GM12875 (cell line): ENCODE measurements around the gene MATN4.

Experiments used
- H3K4me3 ChIP-seq: one replicate; pipeline ENCODE4 v1.5.1; 2011; ENCODE audit warnings: low read depth, low read length, control low read depth
- TF ChIP-seq, protein P1 (sequence below): IDR thresholded peaks from 2 replicates; pipeline ENCODE4 v1.5.1; 2011; ENCODE audit warnings: low read depth, mild to moderate bottlenecking, control low read depth, inconsistent platforms, low read length, moderate library complexity, borderline replicate concordance; ENCODE audit not compliant: insufficient read depth

Gene MATN4

GRCh38 chr20:45329497-45330319, 21.6 kb upstream of the MATN4 start:
- TF ChIP-seq, protein P1, sequence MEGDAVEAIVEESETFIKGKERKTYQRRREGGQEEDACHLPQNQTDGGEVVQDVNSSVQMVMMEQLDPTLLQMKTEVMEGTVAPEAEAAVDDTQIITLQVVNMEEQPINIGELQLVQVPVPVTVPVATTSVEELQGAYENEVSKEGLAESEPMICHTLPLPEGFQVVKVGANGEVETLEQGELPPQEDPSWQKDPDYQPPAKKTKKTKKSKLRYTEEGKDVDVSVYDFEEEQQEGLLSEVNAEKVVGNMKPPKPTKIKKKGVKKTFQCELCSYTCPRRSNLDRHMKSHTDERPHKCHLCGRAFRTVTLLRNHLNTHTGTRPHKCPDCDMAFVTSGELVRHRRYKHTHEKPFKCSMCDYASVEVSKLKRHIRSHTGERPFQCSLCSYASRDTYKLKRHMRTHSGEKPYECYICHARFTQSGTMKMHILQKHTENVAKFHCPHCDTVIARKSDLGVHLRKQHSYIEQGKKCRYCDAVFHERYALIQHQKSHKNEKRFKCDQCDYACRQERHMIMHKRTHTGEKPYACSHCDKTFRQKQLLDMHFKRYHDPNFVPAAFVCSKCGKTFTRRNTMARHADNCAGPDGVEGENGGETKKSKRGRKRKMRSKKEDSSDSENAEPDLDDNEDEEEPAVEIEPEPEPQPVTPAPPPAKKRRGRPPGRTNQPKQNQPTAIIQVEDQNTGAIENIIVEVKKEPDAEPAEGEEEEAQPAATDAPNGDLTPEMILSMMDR = no peak
- no peak overlapping the region for H3K4me3 ChIP-seq

- TF ChIP-seq, protein P1 = no peak
- H3K4me3 ChIP-seq = no peak overlapping the region
Observed at GRCh38 chr20:45328451-45328850, 20.4 kb upstream of the MATN4 start.

DNA sequence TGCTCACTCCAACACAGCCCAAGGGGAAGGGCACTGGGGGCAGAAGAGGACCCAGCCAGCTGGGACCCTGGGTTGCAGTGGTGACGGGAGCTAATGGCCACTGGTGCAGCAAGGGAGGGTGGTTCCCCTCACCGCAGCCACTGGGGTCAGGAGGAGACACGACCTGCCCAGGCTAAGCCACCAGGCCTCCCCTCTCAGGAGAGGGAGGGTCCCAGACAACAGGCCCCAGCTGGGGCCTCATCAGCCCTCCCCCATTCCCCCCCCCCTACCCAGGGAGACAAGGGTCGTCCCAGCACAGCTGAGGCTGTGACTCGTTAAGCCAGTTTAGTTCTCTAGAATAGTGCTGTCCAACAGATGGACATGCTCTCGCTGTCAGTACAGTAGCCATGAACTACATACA, 17.3 kb upstream of the MATN4 start:
- no peak overlapping the region for H3K4me3 ChIP-seq
- TF ChIP-seq, protein P1 = no peak

- TF ChIP-seq, protein P1 = no peak
- no peak overlapping the region for H3K4me3 ChIP-seq
Observed at GRCh38 chr20:45323731-45324130, 15.6 kb upstream of the MATN4 start.

- H3K4me3 ChIP-seq = no peak overlapping the region
- TF ChIP-seq, protein P1 = peak; percentile 21; the same call in 1 of the 2 replicates
Observed at GRCh38 chr20:45322952-45323383, 14.9 kb upstream of the MATN4 start.

DNA sequence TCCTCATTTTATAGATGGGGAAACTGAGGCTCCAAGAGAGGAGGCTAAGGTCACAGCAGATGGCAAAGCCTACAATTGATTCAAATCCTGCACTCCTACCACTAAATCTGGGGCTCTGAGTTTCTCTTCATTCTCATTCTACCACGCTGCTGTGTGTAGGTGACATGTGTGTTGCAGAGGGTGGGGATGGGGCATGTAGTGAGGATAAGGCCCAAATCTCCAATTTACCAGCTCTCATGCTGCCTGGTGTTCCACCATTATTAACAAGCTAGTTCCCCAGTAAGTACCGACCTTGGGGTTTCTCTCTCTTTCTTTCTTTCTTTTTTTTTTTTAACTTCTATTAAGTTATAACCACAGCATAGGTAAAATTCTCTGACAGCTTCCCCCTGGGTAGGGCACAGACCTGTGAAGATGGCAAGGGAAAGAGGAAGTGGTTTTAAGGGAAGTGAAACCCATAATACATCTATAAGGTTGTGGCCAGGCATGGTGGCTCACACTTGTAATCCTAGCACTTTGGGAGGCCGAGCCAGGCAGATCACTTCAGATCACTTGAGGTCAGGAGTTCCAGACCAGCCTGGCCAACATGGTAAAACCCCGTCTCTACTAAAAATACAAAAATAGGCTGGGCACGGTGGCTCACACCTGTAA, 13.0 kb upstream of the MATN4 start:
- TF ChIP-seq, protein P1 = no peak
- no peak overlapping the region for H3K4me3 ChIP-seq
